Nephron (organoid): ENCODE measurements around the gene FGG.
"Not testable (repeated sequence)": the region's sequence is repeated elsewhere in the genome, so short reads cannot be mapped to it uniquely, and the experiment has no call there.

Source experiments
- H3K27ac Mint-ChIP-seq, 3 experiments: 2 replicates each; pipeline ENCODE4 v1.8.0; 2020; ENCODE audit warnings: mixed read lengths in 3 of 3, mild to moderate bottlenecking in 2 of 3, moderate library complexity in 1 of 3
- H3K27me3 Mint-ChIP-seq: 2 replicates; pipeline ENCODE4 v1.8.0; 2021; ENCODE audit warnings: low read depth, mild to moderate bottlenecking, moderate library complexity, mixed read lengths
- H3K36me3 Mint-ChIP-seq: 2 replicates; pipeline ENCODE4 v1.8.0; 2020; ENCODE audit warnings: low read depth, mixed read lengths
- H3K4me1 Mint-ChIP-seq: 2 replicates; pipeline ENCODE4 v1.8.0; 2020; ENCODE audit warnings: mixed read lengths
- H3K4me3 Mint-ChIP-seq, 3 experiments: 2 replicates each; pipeline ENCODE4 v1.8.0; 2020; ENCODE audit warnings: mild to moderate bottlenecking in 3 of 3, mixed read lengths in 3 of 3, moderate library complexity in 2 of 3
- H3K9me3 Mint-ChIP-seq: 2 replicates; pipeline ENCODE4 v1.8.0; 2020; ENCODE audit warnings: mixed read lengths
- CTCF ChIP-seq, 3 experiments: fragments of 200-600 bp; sonication (generic); IDR thresholded peaks; one replicate each; pipeline ENCODE4 v1.5.0; 2021; ENCODE audit warnings: antibody characterized with exemption in 3 of 3; ENCODE audit not compliant: unreplicated experiment in 3 of 3

Gene FGG

GRCh38 chr4:154602404-154603020, 9.9 kb downstream of the FGG start:
- H3K27me3 Mint-ChIP-seq = peaks cover 2% of the 10 kb centered on the region
- no peaks in the 10 kb centered on the region for H3K9me3 Mint-ChIP-seq
- H3K4me1 Mint-ChIP-seq = no peaks in the 10 kb centered on the region
- H3K27ac Mint-ChIP-seq = no peak overlapping the region
- TF ChIP-seq CTCF (IDR thresholded peaks at IDR 0.05; ENCODE audit: unreplicated experiment in 3 of 3) = no peak
- H3K36me3 Mint-ChIP-seq = no peaks in the 10 kb centered on the region
- H3K4me3 Mint-ChIP-seq = no peak overlapping the region

- Mint-ChIP-seq H3K9me3 (no peaks in the 10 kb centered on the region), H3K27me3 (peaks cover 7% of the 10 kb centered on the region), H3K27ac (no peak overlapping the region), H3K4me1 (no peaks in the 10 kb centered on the region), H3K4me3 (no peak overlapping the region), H3K36me3 (no peaks in the 10 kb centered on the region)
- TF ChIP-seq CTCF (IDR thresholded peaks at IDR 0.05; ENCODE audit: unreplicated experiment in 3 of 3) = no peak
These were observed 14.4 kb downstream of the FGG start for GRCh38 chr4:154597798-154598774.

GRCh38 chr4:154597281-154597680, 15.2 kb downstream of the FGG start:
- H3K9me3 Mint-ChIP-seq, H3K4me3 Mint-ChIP-seq, H3K27me3 Mint-ChIP-seq, H3K4me1 Mint-ChIP-seq, H3K27ac Mint-ChIP-seq, H3K36me3 Mint-ChIP-seq: not testable (repeated sequence)

GRCh38 chr4:154595807-154596206, 16.6 kb downstream of the FGG start:
- no peak for TF ChIP-seq CTCF (IDR thresholded peaks at IDR 0.05; ENCODE audit: unreplicated experiment in 3 of 3)
- no peaks in the 10 kb centered on the region for H3K4me1 Mint-ChIP-seq
- peaks cover 7% of the 10 kb centered on the region for H3K27me3 Mint-ChIP-seq
- no peak overlapping the region for H3K4me3 Mint-ChIP-seq
- H3K9me3 Mint-ChIP-seq = no peaks in the 10 kb centered on the region
- no peak overlapping the region for H3K27ac Mint-ChIP-seq
- no peaks in the 10 kb centered on the region for H3K36me3 Mint-ChIP-seq

GRCh38 chr4:154594343-154594742, 18.1 kb downstream of the FGG start:
- not testable (repeated sequence) for H3K4me3 Mint-ChIP-seq, H3K27ac Mint-ChIP-seq, H3K36me3 Mint-ChIP-seq, H3K9me3 Mint-ChIP-seq, H3K27me3 Mint-ChIP-seq, H3K4me1 Mint-ChIP-seq

- H3K27ac Mint-ChIP-seq = no peak overlapping the region
These were observed 18.6 kb downstream of the FGG start for GRCh38 chr4:154593868-154594267.

More at GRCh38 chr4:154593868-154594267, 18.6 kb downstream of the FGG start:
- H3K9me3 Mint-ChIP-seq = no peaks in the 10 kb centered on the region
- no peak overlapping the region for H3K4me3 Mint-ChIP-seq
- H3K36me3 Mint-ChIP-seq = no peaks in the 10 kb centered on the region
- no peaks in the 10 kb centered on the region for H3K4me1 Mint-ChIP-seq
- TF ChIP-seq CTCF (IDR thresholded peaks at IDR 0.05; ENCODE audit: unreplicated experiment in 3 of 3) = no peak
- H3K27me3 Mint-ChIP-seq = peaks cover 7% of the 10 kb centered on the region
